HL-60 (cell line): ENCODE data around the gene ENPP7.

Experiments used
- DNase-seq, 2 experiments: peaks; one replicate each; pipeline ENCODE4 v3.0.0-alpha.2; 2010 to 2020; ENCODE audit warnings: low read depth in 1 of 2, low spot score in 1 of 2
- H3K27ac ChIP-seq: fragments of 250-450 bp; sonication (Bioruptor Pico); replicated peaks from 2 replicates; pipeline ENCODE4 v1.5.1; 2020; ENCODE audit warnings: mild to moderate bottlenecking, moderate library complexity
- H3K27me3 ChIP-seq: fragments of 250-450 bp; sonication (Bioruptor Pico); 2 replicates; pipeline ENCODE4 v1.5.1; 2021; ENCODE audit warnings: mild to moderate bottlenecking, moderate library complexity; ENCODE audit not compliant: insufficient read depth, poor library complexity, severe bottlenecking
- H3K4me3 ChIP-seq: replicated peaks from 2 replicates; pipeline ENCODE4 v1.5.1; 2011; ENCODE audit warnings: mild to moderate bottlenecking, control low read depth, low read length; ENCODE audit not compliant: insufficient read depth
- GABPA ChIP-seq: IDR thresholded peaks from 2 replicates; pipeline ENCODE4 v1.6.1; 2012; ENCODE audit warnings: low read depth
- POLR2AphosphoS5 ChIP-seq: IDR thresholded peaks from 2 replicates; pipeline ENCODE4 v1.6.1; 2012; ENCODE audit warnings: low read depth
- SPI1 ChIP-seq: IDR thresholded peaks from 2 replicates; pipeline ENCODE4 v1.6.1; 2012; ENCODE audit warnings: low read depth, mild to moderate bottlenecking, borderline replicate concordance
- TF ChIP-seq, protein P1 (sequence below): IDR thresholded peaks from 2 replicates; pipeline ENCODE4 v1.6.1; 2012; ENCODE audit warnings: low read depth; ENCODE audit not compliant: insufficient replicate concordance
- TF ChIP-seq, protein P2 (sequence below): IDR thresholded peaks from one replicate; pipeline ENCODE4 v1.5.1; 2011; ENCODE audit warnings: low read length, control low read depth, inconsistent platforms; ENCODE audit not compliant: insufficient read depth

Gene ENPP7

DNA sequence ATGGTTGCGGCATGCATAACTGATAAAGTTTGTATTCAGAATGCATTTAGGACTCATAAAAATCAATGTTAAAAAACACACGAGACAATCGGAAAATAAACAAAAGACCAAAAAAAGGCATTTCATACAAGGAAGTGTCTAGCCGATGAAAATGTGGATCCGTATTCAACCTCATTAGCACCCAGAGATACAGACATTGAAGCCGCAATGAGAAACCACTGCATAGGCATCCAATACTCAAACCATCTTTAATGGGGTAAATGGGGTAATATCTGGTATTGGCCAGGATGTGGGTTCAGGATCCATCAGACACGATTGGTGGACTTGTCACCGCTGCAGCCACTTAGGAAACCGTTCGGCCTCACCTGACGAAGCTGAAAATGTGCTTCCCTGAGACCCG lies 47.4 kb upstream of the ENPP7 start:
- Histone ChIP-seq H3K27ac (no peak overlapping the region), H3K4me3 (no peak overlapping the region), H3K27me3 (no peaks in the 10 kb centered on the region)
- TF ChIP-seq SPI1 (no peak), POLR2AphosphoS5 (no peak), GABPA (no peak)
- TF ChIP-seq, protein P1, sequence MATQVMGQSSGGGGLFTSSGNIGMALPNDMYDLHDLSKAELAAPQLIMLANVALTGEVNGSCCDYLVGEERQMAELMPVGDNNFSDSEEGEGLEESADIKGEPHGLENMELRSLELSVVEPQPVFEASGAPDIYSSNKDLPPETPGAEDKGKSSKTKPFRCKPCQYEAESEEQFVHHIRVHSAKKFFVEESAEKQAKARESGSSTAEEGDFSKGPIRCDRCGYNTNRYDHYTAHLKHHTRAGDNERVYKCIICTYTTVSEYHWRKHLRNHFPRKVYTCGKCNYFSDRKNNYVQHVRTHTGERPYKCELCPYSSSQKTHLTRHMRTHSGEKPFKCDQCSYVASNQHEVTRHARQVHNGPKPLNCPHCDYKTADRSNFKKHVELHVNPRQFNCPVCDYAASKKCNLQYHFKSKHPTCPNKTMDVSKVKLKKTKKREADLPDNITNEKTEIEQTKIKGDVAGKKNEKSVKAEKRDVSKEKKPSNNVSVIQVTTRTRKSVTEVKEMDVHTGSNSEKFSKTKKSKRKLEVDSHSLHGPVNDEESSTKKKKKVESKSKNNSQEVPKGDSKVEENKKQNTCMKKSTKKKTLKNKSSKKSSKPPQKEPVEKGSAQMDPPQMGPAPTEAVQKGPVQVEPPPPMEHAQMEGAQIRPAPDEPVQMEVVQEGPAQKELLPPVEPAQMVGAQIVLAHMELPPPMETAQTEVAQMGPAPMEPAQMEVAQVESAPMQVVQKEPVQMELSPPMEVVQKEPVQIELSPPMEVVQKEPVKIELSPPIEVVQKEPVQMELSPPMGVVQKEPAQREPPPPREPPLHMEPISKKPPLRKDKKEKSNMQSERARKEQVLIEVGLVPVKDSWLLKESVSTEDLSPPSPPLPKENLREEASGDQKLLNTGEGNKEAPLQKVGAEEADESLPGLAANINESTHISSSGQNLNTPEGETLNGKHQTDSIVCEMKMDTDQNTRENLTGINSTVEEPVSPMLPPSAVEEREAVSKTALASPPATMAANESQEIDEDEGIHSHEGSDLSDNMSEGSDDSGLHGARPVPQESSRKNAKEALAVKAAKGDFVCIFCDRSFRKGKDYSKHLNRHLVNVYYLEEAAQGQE, result no peak
- TF ChIP-seq, protein P2, sequence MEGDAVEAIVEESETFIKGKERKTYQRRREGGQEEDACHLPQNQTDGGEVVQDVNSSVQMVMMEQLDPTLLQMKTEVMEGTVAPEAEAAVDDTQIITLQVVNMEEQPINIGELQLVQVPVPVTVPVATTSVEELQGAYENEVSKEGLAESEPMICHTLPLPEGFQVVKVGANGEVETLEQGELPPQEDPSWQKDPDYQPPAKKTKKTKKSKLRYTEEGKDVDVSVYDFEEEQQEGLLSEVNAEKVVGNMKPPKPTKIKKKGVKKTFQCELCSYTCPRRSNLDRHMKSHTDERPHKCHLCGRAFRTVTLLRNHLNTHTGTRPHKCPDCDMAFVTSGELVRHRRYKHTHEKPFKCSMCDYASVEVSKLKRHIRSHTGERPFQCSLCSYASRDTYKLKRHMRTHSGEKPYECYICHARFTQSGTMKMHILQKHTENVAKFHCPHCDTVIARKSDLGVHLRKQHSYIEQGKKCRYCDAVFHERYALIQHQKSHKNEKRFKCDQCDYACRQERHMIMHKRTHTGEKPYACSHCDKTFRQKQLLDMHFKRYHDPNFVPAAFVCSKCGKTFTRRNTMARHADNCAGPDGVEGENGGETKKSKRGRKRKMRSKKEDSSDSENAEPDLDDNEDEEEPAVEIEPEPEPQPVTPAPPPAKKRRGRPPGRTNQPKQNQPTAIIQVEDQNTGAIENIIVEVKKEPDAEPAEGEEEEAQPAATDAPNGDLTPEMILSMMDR, result no peak
- DNase-seq, result no peak

DNA sequence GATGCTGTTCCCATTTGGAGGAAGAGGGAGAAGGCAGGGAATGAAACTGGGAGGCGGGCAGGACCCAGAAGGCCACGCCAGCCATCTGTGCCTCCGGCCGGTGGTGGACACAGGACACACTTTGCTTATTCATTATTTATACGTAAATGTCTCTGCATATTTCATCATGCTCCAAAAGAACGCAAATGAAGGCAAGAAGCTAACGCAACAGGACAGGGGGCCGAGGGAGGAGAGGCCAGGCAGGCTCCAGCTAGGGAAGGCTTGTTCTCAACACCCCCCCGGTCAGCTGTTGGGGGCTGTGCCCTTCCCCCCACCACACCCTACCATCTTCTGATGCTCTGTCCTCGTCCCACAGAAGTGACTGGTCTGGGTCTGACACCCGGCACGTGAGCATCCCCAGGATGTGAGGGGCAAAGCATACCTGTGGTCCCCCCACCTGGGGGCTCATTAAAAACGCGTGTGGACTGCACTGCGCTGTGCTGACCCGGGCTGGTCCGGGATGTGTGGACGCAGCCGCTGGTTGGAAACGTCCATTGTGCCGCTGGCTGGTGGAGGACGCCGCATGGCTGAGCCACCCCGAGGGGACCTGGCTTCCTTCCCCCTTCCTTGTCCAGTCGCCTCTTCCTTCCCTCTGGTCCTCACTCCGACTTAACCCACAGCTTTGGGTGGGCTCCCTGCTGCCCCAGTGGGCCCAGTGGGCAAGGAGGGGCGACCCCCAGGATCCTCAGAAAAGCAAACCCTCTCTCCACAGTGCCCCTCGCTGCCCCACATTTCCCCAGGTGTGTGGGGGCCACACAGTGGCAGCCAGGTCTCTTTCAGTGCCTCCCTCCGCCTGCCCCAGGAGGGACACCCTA lies 46.4 kb upstream of the ENPP7 start:
- H3K27me3 ChIP-seq, result no peaks in the 10 kb centered on the region
- no peak for DNase-seq

DNA sequence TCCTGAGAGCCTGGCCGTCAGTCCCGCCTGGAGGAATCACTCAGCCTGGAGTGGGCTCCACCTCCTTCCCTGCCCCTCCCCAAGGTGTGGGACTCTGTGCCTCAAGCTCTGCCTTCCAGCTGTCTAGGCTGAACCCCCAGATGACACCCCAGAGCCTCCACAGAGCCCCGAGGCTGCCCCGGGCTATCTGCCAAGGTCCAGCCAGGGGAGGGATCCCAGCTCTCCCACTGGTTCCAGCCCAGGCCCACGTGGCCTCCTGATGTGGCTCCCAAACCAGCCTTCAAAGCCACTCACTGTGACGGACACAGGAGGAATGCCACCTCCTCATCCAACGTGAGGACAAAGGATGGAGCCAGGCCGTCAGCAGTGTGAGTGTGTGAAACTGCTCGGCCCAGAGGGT lies 45.6 kb upstream of the ENPP7 start:
- TF ChIP-seq POLR2AphosphoS5, result no peak
- TF ChIP-seq, protein P1, result no peak
- Histone ChIP-seq H3K27me3 (no peaks in the 10 kb centered on the region), H3K27ac (no peak overlapping the region), H3K4me3 (no peak overlapping the region)
- DNase-seq, result no peak

More for the DNA sequence above, 46.4 kb upstream of the ENPP7 start:
- no peak overlapping the region for H3K4me3 ChIP-seq
- H3K27ac ChIP-seq, result no peak overlapping the region
- TF ChIP-seq, protein P2, result no peak
- TF ChIP-seq GABPA, result no peak
- no peak for TF ChIP-seq SPI1
- no peak for TF ChIP-seq POLR2AphosphoS5
- TF ChIP-seq, protein P1, result no peak
